Keratinocyte (primary cell): ENCODE data around the gene TOX3. TPM values are rescaled to one million over a fixed set of nuclear protein-coding genes. Genes with fewer than 3 reads are reported as not detected.

Experiments used
- DNase-seq: peaks from one replicate; pipeline ENCODE4 v3.0.0-alpha.2; 2011; ENCODE audit warnings: low read depth, missing footprints, low spot score
- FAIRE-seq: peaks from 2 replicates; lab custom pipeline; 2011; peaks lifted over from hg19 to GRCh38; lab: Jason Lieb, UNC
- H2AFZ ChIP-seq: 2 replicates; pipeline ENCODE4 v1.6.0; 2012; ENCODE audit warnings: low read length, control low read depth, inconsistent platforms; ENCODE audit not compliant: control insufficient read depth
- H3K27ac ChIP-seq: 2 replicates; pipeline ENCODE4 v1.5.1; 2011; ENCODE audit warnings: low read length; ENCODE audit not compliant: control insufficient read depth, insufficient read depth
- H3K27me3 ChIP-seq: 3 replicates; pipeline ENCODE4 v1.6.0; 2011; ENCODE audit warnings: low read length; ENCODE audit not compliant: control insufficient read depth, insufficient read depth; ENCODE audit errors: extremely low read depth
- H3K36me3 ChIP-seq, 2 experiments: 2 replicates in 1 of 2; 3 replicates in 1 of 2; pipeline ENCODE4 v1.5.1; 2011; ENCODE audit warnings: low read length in 2 of 2, mild to moderate bottlenecking in 1 of 2; ENCODE audit not compliant: control insufficient read depth in 2 of 2, insufficient read depth in 2 of 2; ENCODE audit errors: extremely low read depth in 1 of 2
- H3K4me1 ChIP-seq: 3 replicates; pipeline ENCODE4 v1.5.1; 2011; ENCODE audit warnings: low read length; ENCODE audit not compliant: control insufficient read depth, insufficient read depth; ENCODE audit errors: extremely low read depth
- H3K4me2 ChIP-seq: 3 replicates; pipeline ENCODE4 v1.6.0; 2011; ENCODE audit warnings: low read depth, low read length; ENCODE audit not compliant: control insufficient read depth, insufficient read depth; ENCODE audit errors: extremely low read depth
- H3K4me3 ChIP-seq, 3 experiments: fragments of 200-600 bp in 1 of 3; sonication (generic) in 1 of 3; 2 replicates in 2 of 3; 3 replicates in 1 of 3; pipeline ENCODE4 v1.5.1; 2011 to 2016; ENCODE audit warnings: low read length in 3 of 3, mild to moderate bottlenecking in 3 of 3, control low read depth in 2 of 3, inconsistent platforms in 1 of 3, low read depth in 1 of 3, mixed read lengths in 1 of 3, mixed run types in 1 of 3, moderate library complexity in 1 of 3; ENCODE audit not compliant: control insufficient read depth in 2 of 3, insufficient read depth in 2 of 3; ENCODE audit errors: extremely low read depth in 1 of 3
- H3K79me2 ChIP-seq: 2 replicates; pipeline ENCODE4 v1.6.0; 2012; ENCODE audit warnings: low read length; ENCODE audit not compliant: control insufficient read depth, insufficient read depth
- H3K9ac ChIP-seq: 3 replicates; pipeline ENCODE4 v1.6.0; 2011; ENCODE audit warnings: low read length; ENCODE audit not compliant: control insufficient read depth, insufficient read depth; ENCODE audit errors: extremely low read depth
- H3K9me1 ChIP-seq: 3 replicates; pipeline ENCODE4 v1.6.0; 2011; ENCODE audit warnings: low read length; ENCODE audit not compliant: control insufficient read depth, insufficient read depth; ENCODE audit errors: extremely low read depth
- H3K9me3 ChIP-seq: 2 replicates; pipeline ENCODE4 v1.5.1; 2012; ENCODE audit warnings: low read depth, low read length; ENCODE audit not compliant: control insufficient read depth
- H4K20me1 ChIP-seq: 3 replicates; pipeline ENCODE4 v1.6.0; 2011; ENCODE audit warnings: low read length; ENCODE audit not compliant: control insufficient read depth, insufficient read depth; ENCODE audit errors: extremely low read depth
- CTCF ChIP-seq, 3 experiments: IDR thresholded peaks in 1 of 3; conservative IDR thresholded peaks in 1 of 3; optimal IDR thresholded peaks in 1 of 3; 2 replicates in 2 of 3; 3 replicates in 1 of 3; pipeline versions ENCODE3 to v1.5.1; 2011; ENCODE audit warnings: low read length in 3 of 3, mild to moderate bottlenecking in 3 of 3, moderate library complexity in 2 of 3, control low read depth in 1 of 3, inconsistent platforms in 1 of 3; ENCODE audit not compliant: insufficient read depth in 2 of 3; ENCODE audit errors: extremely low read depth in 1 of 3
- EZH2 ChIP-seq: IDR thresholded peaks from one replicate; pipeline ENCODE4 v1.6.1; 2012; ENCODE audit warnings: inconsistent platforms, mild to moderate bottlenecking, low read length, moderate library complexity
- dilution Hi-C: fragments of 300-500 bp; cut with MboI; formaldehyde crosslinking; loops from one replicate; pipeline ENCODE4 v1.7.0; 2020; ENCODE audit warnings: low sequenced_read_pairs; ENCODE audit not compliant: extremely low pct_ligation_motif_present
- polyA plus RNA-seq, 5 experiments: library from polyadenylated mRNA; depleted of rRNA in 3 of 5; stranded (reverse) in 3 of 5; stranded (forward) in 1 of 5; unstranded in 1 of 5; fragments of >200 nt; gene quantifications; 1 replicate in 1 of 5; 2 replicates in 3 of 5; 3 replicates in 1 of 5; pipeline versions ENCODE4 v1.2.1 to v1.2.3, GENCODE V29; 2011 to 2012; ENCODE audit warnings: missing spikeins in 2 of 5, low read depth in 1 of 5, low replicate concordance in 1 of 5

Gene TOX3
- polyA plus RNA-seq, 1 donor (not counting 4 experiments of a cell fraction or from before 2014, with no cell fraction given) = not detected

DNA sequence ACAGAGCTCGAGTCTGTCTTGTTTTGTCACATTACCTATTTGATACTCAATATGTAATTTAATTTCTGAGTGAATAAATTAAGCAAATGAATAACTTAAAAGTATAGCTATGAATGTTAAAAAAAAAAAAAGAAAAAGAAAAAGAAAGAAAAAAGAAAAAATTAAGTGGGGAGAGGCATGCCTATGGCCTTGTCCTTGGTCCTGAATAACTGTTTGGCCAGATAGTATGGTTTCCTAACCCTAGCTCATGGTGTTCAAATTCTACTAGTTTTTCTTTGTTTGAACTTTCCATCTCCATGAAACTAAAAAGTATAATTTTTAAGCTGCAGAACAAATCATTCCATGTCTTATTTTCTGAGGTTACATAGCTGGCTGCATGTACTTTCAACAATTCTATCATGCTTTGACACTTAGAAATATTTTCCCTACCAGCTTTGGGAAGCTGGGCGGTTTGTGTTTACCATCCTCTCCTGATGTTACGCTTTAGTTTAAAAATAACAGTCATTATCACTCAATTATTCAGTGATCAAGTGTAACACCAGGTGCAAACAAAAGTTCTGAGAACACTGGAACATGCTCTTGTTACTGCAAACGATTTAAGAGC, 31.8 kb downstream of the TOX3 start:
- no peak for FAIRE-seq

DNA sequence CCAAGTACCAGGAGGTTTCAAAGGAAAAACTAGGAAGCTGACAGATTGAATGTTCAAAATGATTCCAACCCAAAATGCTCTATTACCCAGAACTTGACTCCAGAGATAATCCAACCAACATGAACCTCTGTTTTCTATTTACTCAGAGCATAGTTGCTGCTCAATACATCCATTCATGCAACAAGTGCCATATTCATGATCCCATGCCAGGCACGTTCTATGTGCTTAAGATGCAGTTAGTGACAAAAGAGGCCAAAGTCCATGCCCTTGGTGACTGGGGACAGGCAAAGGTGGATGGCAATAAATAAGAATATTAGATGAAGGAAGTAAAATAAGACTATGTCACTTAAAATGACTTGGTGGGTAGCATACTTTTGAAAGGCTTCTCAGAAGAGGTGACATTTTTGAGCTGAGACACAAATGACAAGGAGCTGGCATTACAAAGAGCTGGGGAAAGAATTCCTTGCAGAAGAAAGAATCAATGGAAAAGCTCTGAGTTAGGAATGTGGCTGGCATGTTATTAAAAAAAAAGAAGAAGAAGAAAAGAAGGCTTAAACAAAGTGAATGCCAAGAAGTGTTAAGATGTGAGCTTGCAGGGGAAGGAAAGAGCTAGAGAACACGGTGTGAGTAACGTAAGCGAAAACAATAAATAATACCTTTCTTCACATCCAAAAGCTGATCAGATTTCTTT, 34.5 kb downstream of the TOX3 start:
- Histone ChIP-seq H4K20me1 (no peaks in the 10 kb centered on the region), H3K9me1 (no peaks in the 10 kb centered on the region), H3K9ac (no peak overlapping the region), H3K27ac (no peak overlapping the region), H3K4me1 (no peaks in the 10 kb centered on the region), H3K9me3 (no peaks in the 10 kb centered on the region), H3K4me2 (no peak overlapping the region), H3K4me3 (no peak overlapping the region), H3K27me3 (no peaks in the 10 kb centered on the region), H2AFZ (no peak overlapping the region), H3K79me2 (no peaks in the 10 kb centered on the region), H3K36me3 (no peaks in the 10 kb centered on the region)
- TF ChIP-seq CTCF (optimal IDR thresholded peaks at IDR 0.05 in 1 of 3, IDR thresholded peaks at IDR 0.05 in 1 of 3, conservative IDR thresholded peaks at IDR 0.05 in 1 of 3; ENCODE audit: extremely low read depth in 1 of 3, insufficient read depth in 2 of 3, low read length in 3 of 3) (no peak), EZH2 (no peak)
- DNase-seq (no peak), FAIRE-seq (no peak)
- dilution Hi-C loops = no loop called here

More for the DNA sequence above, 31.8 kb downstream of the TOX3 start:
- dilution Hi-C loops = no loop called here
- Histone ChIP-seq H3K9me3 (no peaks in the 10 kb centered on the region), H3K27ac (no peak overlapping the region), H3K4me2 (no peak overlapping the region), H3K36me3 (no peaks in the 10 kb centered on the region), H3K4me1 (no peaks in the 10 kb centered on the region), H3K9ac (no peak overlapping the region), H3K4me3 (no peak overlapping the region), H3K79me2 (no peaks in the 10 kb centered on the region), H2AFZ (no peak overlapping the region), H3K27me3 (no peaks in the 10 kb centered on the region), H3K9me1 (no peaks in the 10 kb centered on the region), H4K20me1 (no peaks in the 10 kb centered on the region)
- no peak for DNase-seq
- TF ChIP-seq CTCF (optimal IDR thresholded peaks at IDR 0.05 in 1 of 3, IDR thresholded peaks at IDR 0.05 in 1 of 3, conservative IDR thresholded peaks at IDR 0.05 in 1 of 3; ENCODE audit: extremely low read depth in 1 of 3, insufficient read depth in 2 of 3, low read length in 3 of 3) = no peak
- TF ChIP-seq EZH2 = no peak
